ENCODE measurements around the gene AANAT.
A peak's percentile ranks its signal among the peaks of the same experiment; 100 is the strongest.

AANAT gene

DNA sequence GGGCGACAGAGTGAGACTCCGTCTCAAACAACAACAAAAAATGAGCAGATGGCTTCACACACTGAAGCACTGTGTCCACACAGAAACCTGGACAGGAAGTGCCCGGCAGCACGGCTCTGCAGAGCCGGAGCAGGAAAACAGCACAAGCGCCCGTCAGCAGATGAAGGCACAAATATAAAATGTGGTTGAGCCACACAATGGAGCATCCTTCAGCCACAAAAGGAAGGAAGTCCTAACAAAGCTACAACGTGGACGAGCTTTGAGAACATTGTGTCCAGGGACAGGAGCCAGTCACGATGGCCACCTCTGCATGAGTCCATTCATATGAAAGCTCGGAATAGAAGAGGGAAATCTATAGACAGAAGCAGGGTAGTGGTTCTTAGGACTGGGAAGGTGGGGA is 18.2 kb downstream of the AANAT start:
- Histone ChIP-seq H3K4me1 (ENCODE audit: control insufficient read depth, insufficient read depth, low read length) (peaks cover 6% of the 10 kb centered on the region), H3K27me3 (ENCODE audit: control insufficient read depth, insufficient read depth, low read length) (no peaks in the 10 kb centered on the region), H3K36me3 (ENCODE audit: control insufficient read depth, insufficient read depth, low read length) (no peaks in the 10 kb centered on the region), H3K9me3 (ENCODE audit: control insufficient read depth, low read length) (no peaks in the 10 kb centered on the region), H3K4me3 (ENCODE audit: low read length) (no peak overlapping the region), H3K9ac (ENCODE audit: low read length) (no peak overlapping the region)

DNA sequence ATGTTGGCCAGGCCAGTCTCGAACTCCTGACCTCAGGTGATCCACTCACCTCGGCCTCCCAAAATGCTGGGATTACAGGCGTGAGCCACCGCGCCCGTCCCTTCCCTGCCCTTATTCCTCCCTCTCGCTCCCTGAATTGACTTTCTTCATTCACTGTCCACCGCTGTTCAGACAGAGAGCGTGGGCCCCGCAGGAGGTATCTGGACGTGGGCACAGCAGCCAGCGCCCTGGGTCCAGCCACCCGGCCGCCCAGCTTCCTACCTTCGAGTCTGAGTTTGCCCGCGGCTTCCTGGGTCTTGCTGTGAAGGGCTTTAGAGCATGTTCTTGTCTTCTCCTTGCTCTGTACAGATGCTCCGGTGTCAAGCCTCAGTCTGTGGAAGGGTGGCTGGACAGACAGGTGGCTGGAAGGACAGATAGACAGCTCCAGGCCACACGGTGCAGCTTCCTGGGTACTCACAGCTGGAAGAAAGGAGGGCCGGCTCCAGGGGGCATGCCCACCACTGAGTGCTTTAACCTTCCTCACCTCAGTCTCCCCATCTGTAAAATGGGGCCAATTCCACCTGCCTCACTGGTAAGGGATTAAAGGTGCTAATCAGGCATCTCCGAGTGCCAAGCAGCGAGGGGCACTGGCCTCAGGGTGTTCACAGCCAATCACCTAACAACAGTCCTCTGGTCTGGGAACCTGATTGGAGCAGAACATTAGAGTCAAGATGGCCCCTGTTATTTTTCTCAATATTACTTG is 20.2 kb downstream of the AANAT start:
- no peaks in the 10 kb centered on the region for H3K27me3 ChIP-seq (ENCODE audit: control insufficient read depth, insufficient read depth, low read length)
- H3K4me1 ChIP-seq (ENCODE audit: control insufficient read depth, insufficient read depth, low read length), result peaks cover 26% of the 10 kb centered on the region
- H3K4me3 ChIP-seq (ENCODE audit: low read length), result no peak overlapping the region

DNA sequence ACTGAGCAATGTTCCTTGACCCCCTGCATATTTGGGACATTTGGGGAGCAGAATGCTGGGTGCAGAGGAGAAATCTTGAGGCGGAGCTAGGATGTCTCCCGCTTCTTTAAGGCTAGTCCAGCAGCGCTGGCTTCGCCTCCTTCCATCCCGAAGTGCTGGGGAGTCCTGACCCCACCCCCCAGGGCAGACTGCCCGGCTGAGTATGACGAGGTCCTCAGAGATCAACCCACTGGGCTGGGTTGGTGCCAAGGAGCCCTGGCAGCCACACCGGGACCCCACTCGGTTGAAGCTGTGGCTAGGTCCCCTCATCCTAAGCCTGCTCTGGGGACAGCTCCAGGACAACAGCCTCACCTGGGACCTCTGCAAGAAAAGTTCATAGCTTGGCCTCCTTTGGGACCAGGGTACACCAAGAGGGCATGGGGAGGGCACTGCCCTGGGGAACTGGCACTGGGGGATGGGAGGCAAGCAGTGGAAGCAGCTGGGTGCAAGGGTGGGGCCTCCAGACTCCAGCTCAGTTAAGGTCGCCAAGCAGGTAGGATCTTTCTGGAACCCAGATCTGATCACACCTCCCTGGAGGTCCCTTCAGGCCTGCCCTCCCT is 22.8 kb downstream of the AANAT start:
- H3K27me3 ChIP-seq (ENCODE audit: control insufficient read depth, insufficient read depth, low read length), result no peaks in the 10 kb centered on the region
- no peak overlapping the region for H3K4me3 ChIP-seq (ENCODE audit: low read length)
- H3K4me1 ChIP-seq (ENCODE audit: control insufficient read depth, insufficient read depth, low read length), result peaks cover 42% of the 10 kb centered on the region
- H3K36me3 ChIP-seq (ENCODE audit: control insufficient read depth, insufficient read depth, low read length), result no peaks in the 10 kb centered on the region
- H3K9me3 ChIP-seq (ENCODE audit: control insufficient read depth, low read length), result no peaks in the 10 kb centered on the region
- H3K9ac ChIP-seq (ENCODE audit: low read length), result no peak overlapping the region

More for the DNA sequence above, 20.2 kb downstream of the AANAT start:
- Histone ChIP-seq H3K9ac (ENCODE audit: low read length) (no peak overlapping the region), H3K36me3 (ENCODE audit: control insufficient read depth, insufficient read depth, low read length) (no peaks in the 10 kb centered on the region), H3K9me3 (ENCODE audit: control insufficient read depth, low read length) (no peaks in the 10 kb centered on the region)

DNA sequence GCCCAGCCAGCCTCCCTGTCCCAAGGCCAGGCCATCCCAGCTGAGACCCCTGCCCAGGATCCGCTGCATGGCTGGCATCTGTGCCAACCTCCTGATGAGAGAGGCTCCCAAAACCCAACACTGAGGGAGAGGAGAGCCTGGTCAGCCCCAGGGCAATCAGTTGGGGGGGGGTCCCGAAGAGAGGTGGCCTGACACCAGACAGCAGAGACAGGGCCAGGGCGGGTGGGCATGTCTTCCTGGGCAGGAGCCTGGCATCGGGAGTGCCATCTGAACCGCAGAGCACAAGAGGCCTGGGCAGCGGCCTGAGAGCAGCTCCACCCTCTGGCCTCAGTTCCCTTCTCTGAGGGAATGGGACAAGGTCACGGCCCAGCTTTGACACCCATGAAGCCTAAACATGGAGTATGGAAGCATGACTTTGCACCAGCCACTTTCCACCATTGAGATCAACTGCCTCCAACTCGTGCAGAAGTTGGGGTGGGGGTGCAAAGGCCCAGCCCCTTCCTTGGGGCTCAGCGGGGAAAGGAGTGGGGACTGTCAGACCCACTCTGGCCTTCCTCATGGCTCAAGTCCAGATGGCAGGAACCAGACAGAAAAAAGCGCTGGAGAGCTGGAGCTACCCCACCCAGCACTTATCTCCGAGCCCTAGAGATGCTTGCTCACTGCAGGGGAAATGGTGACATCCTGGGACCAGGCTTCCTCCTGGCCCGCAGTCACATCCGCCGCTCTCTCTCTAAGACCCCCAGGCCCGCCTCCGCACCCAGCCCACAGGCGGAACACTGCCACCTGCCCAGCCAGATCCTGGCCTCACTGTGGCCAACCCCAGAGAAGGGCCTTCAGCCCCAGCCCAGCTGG is 24.1 kb downstream of the AANAT start:
- no peaks in the 10 kb centered on the region for H3K36me3 ChIP-seq (ENCODE audit: control insufficient read depth, insufficient read depth, low read length)
- peak overlapping the region; percentile 54 for H3K9ac ChIP-seq (ENCODE audit: low read length)
- H3K27me3 ChIP-seq (ENCODE audit: control insufficient read depth, insufficient read depth, low read length), result no peaks in the 10 kb centered on the region
- H3K4me3 ChIP-seq (ENCODE audit: low read length), result no peak overlapping the region
- peaks cover 42% of the 10 kb centered on the region for H3K4me1 ChIP-seq (ENCODE audit: control insufficient read depth, insufficient read depth, low read length)
- no peaks in the 10 kb centered on the region for H3K9me3 ChIP-seq (ENCODE audit: control insufficient read depth, low read length)

DNA sequence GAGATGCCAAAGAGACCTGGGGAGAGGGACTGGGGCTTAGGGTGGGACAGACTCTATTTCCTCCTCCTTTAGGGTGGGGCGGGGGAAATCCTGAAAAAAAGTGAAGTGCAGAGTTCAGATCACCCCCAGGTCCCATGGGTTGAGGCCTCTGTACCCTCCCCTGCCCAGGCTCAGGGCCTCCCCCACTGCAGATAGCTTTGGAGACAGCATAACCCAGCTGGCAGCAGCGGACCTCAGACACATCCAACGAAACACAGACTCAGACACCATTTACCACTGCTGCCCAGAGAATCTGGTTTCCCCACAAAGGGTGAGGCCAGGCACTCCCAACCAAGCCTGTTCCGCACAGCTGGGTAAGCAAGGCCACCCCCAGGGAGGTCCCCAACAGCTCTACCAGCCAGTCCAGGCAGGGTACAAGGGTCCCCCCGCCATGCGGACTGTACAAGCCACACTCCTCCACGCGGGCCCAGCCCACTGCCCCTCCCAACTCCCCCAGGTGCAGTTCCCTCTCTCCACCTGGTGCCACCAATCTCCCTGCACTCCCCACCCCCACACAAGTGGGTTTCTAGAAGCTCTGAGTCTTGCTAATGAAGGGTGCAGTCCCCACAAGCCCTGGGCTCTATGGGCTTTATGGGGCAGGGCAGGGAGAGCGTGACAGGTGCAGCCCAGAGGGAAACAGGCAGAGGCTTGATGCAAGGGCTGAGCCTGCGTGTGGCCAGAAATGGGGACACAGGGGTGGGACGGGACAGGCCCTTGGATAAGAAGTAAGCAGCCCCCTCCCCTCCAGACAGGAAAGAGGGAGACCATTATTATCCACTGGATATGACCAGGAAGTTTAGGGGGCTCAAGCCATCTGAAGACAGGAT is 25.0 kb downstream of the AANAT start:
- Histone ChIP-seq H3K4me1 (ENCODE audit: control insufficient read depth, insufficient read depth, low read length) (peaks cover 42% of the 10 kb centered on the region), H3K9me3 (ENCODE audit: control insufficient read depth, low read length) (no peaks in the 10 kb centered on the region), H3K4me3 (ENCODE audit: low read length) (no peak overlapping the region), H3K27me3 (ENCODE audit: control insufficient read depth, insufficient read depth, low read length) (no peaks in the 10 kb centered on the region), H3K9ac (ENCODE audit: low read length) (peak overlapping the region; percentile 54), H3K36me3 (ENCODE audit: control insufficient read depth, insufficient read depth, low read length) (no peaks in the 10 kb centered on the region)

DNA sequence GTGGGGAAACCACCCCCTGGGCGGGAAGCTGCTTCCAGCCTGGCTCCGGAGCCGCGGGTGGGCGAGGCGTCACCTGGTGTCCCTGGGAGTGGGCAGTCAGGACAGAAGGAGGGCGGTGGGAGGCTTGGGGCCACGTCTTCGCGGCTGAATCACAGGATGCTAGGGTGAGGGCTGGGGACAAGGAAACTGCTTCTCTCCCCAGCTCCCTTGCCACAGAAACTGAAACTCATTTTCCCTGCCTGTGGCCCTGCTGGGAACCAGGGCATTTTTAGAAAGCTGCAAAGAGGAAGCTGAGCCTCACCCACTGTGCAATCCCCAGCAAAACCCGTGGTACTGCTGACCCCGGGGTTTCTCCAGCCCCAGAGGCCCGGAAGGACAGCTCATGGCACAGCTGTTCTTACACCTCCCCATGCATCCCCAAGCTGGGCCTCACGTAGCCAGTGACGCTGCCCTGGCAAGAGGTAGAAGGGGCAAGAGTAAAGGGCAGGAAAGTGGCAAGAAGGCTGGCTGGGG is 25.6 kb downstream of the AANAT start:
- Histone ChIP-seq H3K27me3 (ENCODE audit: control insufficient read depth, insufficient read depth, low read length) (no peaks in the 10 kb centered on the region), H3K9ac (ENCODE audit: low read length) (peak overlapping the region; percentile 54), H3K36me3 (ENCODE audit: control insufficient read depth, insufficient read depth, low read length) (no peaks in the 10 kb centered on the region), H3K9me3 (ENCODE audit: control insufficient read depth, low read length) (no peaks in the 10 kb centered on the region), H3K4me3 (ENCODE audit: low read length) (no peak overlapping the region), H3K4me1 (ENCODE audit: control insufficient read depth, insufficient read depth, low read length) (peaks cover 49% of the 10 kb centered on the region)

DNA sequence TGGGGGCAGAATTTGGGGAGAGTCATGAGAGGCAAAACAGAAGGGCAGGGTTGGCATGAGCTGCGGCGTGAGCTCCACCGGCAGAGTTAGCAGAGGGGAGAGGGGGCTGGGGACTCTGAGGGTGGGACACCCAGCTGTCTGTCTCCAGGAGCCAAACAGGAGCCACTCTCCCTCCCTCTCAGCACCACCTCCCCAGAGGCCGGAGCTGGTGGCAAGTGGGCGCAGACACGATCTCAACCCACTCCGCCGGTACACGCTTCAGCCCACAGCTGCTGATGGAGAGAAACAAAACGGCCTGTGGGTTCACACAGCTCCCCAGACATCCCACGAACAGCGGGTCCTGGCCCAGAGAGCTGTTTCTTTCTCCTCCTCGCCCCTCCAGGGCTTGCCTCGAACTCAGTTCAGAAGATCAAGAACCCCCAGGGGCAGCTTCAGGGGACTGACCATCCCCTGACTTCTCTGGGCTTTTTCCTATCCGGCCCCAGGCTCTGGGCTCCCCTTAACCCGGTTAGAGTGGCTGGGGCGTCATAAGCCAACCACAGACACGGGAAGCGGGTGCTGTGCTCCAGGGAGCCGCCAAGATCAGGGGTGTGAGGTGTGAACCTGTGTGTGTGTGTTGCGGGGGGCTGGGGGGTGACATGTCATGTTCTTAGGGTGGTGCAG is 26.2 kb downstream of the AANAT start:
- Histone ChIP-seq H3K4me1 (ENCODE audit: control insufficient read depth, insufficient read depth, low read length) (peaks cover 55% of the 10 kb centered on the region), H3K27me3 (ENCODE audit: control insufficient read depth, insufficient read depth, low read length) (no peaks in the 10 kb centered on the region), H3K9me3 (ENCODE audit: control insufficient read depth, low read length) (no peaks in the 10 kb centered on the region), H3K4me3 (ENCODE audit: low read length) (no peak overlapping the region), H3K9ac (ENCODE audit: low read length) (peak overlapping the region; percentile 54), H3K36me3 (ENCODE audit: control insufficient read depth, insufficient read depth, low read length) (no peaks in the 10 kb centered on the region)

DNA sequence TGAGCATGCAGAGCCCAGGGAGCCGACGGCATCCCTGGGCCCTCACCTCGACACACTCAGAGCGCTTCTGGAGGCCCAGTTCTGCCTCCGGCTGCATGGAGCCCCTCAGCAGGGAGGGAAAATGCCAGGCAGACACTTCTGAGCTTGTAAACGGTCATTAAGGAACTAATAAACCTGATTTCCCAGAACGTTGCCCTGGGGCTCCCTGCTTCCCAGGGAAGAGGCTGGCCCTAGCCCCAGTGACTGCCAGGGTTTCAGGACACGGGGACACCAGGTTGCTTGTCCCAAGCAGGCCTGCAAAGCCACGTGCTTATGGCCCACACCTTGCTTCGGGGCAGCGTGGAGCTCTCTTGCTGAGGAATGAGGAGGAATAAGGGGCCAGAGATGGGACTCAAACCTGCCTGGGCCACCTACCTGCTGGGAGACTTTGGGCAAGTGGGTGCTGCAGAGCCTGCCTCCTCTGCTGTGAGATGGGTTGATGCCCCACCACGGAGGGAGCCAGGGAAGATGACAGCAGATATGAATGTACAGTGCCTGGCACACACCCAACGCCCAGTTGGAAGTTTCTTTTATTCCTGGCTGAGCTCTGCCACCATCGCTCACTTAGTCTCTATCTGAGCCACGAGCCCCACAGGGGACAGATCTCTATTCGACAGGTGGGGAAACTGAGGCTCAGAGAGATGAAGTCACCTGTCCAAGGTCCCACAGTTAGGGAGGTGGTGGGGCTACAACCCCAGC is 28.4 kb downstream of the AANAT start:
- Histone ChIP-seq H3K4me3 (ENCODE audit: low read length) (no peak overlapping the region), H3K9ac (ENCODE audit: low read length) (no peak overlapping the region), H3K9me3 (ENCODE audit: control insufficient read depth, low read length) (no peaks in the 10 kb centered on the region), H3K36me3 (ENCODE audit: control insufficient read depth, insufficient read depth, low read length) (no peaks in the 10 kb centered on the region), H3K4me1 (ENCODE audit: control insufficient read depth, insufficient read depth, low read length) (peaks cover 67% of the 10 kb centered on the region), H3K27me3 (ENCODE audit: control insufficient read depth, insufficient read depth, low read length) (no peaks in the 10 kb centered on the region)

DNA sequence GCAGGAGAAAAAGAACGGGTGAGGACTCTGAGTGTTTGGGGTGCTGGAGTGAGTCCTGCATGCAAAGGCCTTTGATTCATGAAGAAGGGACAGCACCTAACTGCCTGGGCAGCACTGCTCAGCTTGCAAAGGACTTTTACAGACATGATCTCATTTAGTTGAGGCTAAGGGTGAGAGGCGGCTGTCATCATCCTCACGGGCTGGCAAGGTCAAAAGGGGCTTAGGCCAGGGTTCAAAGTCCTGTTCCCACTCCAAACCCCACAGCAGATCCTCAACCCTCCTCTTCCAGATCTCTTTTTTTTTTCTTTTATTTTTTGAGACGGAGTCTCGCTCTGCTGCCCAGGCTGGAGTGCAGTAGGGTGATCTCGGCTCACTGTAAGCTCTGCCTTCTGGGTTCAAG is 29.1 kb downstream of the AANAT start:
- Histone ChIP-seq H3K4me1 (ENCODE audit: control insufficient read depth, insufficient read depth, low read length) (peaks cover 62% of the 10 kb centered on the region), H3K4me3 (ENCODE audit: low read length) (no peak overlapping the region), H3K9ac (ENCODE audit: low read length) (no peak overlapping the region), H3K27me3 (ENCODE audit: control insufficient read depth, insufficient read depth, low read length) (no peaks in the 10 kb centered on the region), H3K9me3 (ENCODE audit: control insufficient read depth, low read length) (no peaks in the 10 kb centered on the region), H3K36me3 (ENCODE audit: control insufficient read depth, insufficient read depth, low read length) (no peaks in the 10 kb centered on the region)

DNA sequence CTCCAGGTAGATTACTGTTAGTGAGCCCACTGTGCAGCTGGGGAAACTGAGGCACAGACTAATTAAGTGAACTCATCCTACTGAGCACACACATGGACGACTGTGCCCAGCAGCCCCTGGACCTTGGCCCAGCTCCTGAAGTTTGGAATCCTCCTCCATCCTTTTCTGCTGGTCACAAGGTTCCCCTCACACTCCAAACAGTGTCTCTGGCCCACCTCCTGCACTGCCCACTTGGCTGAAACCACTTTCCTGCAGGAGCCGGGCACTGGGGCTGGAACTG is 30.2 kb downstream of the AANAT start:
- Histone ChIP-seq H3K27me3 (ENCODE audit: control insufficient read depth, insufficient read depth, low read length) (no peaks in the 10 kb centered on the region), H3K9me3 (ENCODE audit: control insufficient read depth, low read length) (no peaks in the 10 kb centered on the region), H3K4me1 (ENCODE audit: control insufficient read depth, insufficient read depth, low read length) (peaks cover 57% of the 10 kb centered on the region), H3K4me3 (ENCODE audit: low read length) (no peak overlapping the region), H3K9ac (ENCODE audit: low read length) (peak overlapping the region; percentile 52), H3K36me3 (ENCODE audit: control insufficient read depth, insufficient read depth, low read length) (no peaks in the 10 kb centered on the region)
